Fibroblast of villous mesenchyme (primary cell): ENCODE results near the gene WWTR1. TPM values are rescaled to one million over a fixed set of nuclear protein-coding genes. Genes with fewer than 3 reads are reported as not detected.

Experiments
- DNase-seq: peaks from one replicate; pipeline ENCODE4 v3.0.0-alpha.2; 2010; ENCODE audit warnings: low read depth
- H3K4me3 ChIP-seq: 2 replicates; pipeline ENCODE4 v1.5.1; 2011; ENCODE audit warnings: low read depth, mild to moderate bottlenecking, low read length
- CTCF ChIP-seq: IDR thresholded peaks from 2 replicates; pipeline ENCODE4 v1.5.1; 2012; ENCODE audit warnings: low read depth, mild to moderate bottlenecking, low read length; ENCODE audit not compliant: insufficient read depth
- total RNA-seq: library from RNA; depleted of rRNA; stranded (reverse); fragments of >200 nt; gene quantifications from 2 replicates; pipeline ENCODE4 v1.2.3, GENCODE V29; 2012

WWTR1 gene
- total RNA-seq, 1 donor, result 37.6 TPM

GRCh38 chr3:149600634-149601033, 57.2 kb downstream of the WWTR1 start:
- TF ChIP-seq CTCF, result no peak
- H3K4me3 ChIP-seq, result no peak overlapping the region
- no peak for DNase-seq

- H3K4me3 ChIP-seq, result no peak overlapping the region
- no peak for DNase-seq
- TF ChIP-seq CTCF, result no peak
Observed at GRCh38 chr3:149599236-149599635, 58.6 kb downstream of the WWTR1 start.

- H3K4me3 ChIP-seq, result no peak overlapping the region
- no peak for DNase-seq
- no peak for TF ChIP-seq CTCF
Observed at GRCh38 chr3:149596134-149596770, 61.6 kb downstream of the WWTR1 start.

- H3K4me3 ChIP-seq, result no peak overlapping the region
- TF ChIP-seq CTCF, result no peak
- no peak for DNase-seq
Observed at GRCh38 chr3:149593418-149594160, 64.2 kb downstream of the WWTR1 start.

GRCh38 chr3:149592758-149593240, 65.0 kb downstream of the WWTR1 start:
- DNase-seq, result no peak
- H3K4me3 ChIP-seq, result no peak overlapping the region
- TF ChIP-seq CTCF, result no peak

- no peak for DNase-seq
- TF ChIP-seq CTCF, result no peak
- no peak overlapping the region for H3K4me3 ChIP-seq
Observed at GRCh38 chr3:149590691-149591441, 67.0 kb downstream of the WWTR1 start.
